A673 (cell line): ENCODE data around the gene CST11.

Source experiments
- EZH2 ChIP-seq: fragments of 200-600 bp; sonication (generic); IDR thresholded peaks from 2 replicates; pipeline ENCODE4 v1.6.1; 2017; ENCODE audit warnings: borderline replicate concordance, low read depth, mild to moderate bottlenecking, mixed read lengths, antibody characterized with exemption, low read length; ENCODE audit not compliant: poor library complexity, severe bottlenecking
- TF ChIP-seq, protein P1 (sequence below): fragments of 300-800, 200-600 bp; sonication (generic); conservative IDR thresholded peaks from 2 replicates; pipeline ENCODE4 v1.5.1; 2017; ENCODE audit warnings: low read depth, mild to moderate bottlenecking, antibody characterized with exemption, low read length, moderate library complexity, mixed read lengths

GRCh38 chr20:23403751-23404150, 48.9 kb downstream of the CST11 start:
- TF ChIP-seq, protein P1, sequence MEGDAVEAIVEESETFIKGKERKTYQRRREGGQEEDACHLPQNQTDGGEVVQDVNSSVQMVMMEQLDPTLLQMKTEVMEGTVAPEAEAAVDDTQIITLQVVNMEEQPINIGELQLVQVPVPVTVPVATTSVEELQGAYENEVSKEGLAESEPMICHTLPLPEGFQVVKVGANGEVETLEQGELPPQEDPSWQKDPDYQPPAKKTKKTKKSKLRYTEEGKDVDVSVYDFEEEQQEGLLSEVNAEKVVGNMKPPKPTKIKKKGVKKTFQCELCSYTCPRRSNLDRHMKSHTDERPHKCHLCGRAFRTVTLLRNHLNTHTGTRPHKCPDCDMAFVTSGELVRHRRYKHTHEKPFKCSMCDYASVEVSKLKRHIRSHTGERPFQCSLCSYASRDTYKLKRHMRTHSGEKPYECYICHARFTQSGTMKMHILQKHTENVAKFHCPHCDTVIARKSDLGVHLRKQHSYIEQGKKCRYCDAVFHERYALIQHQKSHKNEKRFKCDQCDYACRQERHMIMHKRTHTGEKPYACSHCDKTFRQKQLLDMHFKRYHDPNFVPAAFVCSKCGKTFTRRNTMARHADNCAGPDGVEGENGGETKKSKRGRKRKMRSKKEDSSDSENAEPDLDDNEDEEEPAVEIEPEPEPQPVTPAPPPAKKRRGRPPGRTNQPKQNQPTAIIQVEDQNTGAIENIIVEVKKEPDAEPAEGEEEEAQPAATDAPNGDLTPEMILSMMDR = no peak
- TF ChIP-seq EZH2 = no peak
